GM19238 (cell line): ENCODE results near the gene MIB2.
"Not testable (repeated sequence)": the region's sequence is repeated elsewhere in the genome, so short reads cannot be mapped to it uniquely, and the experiment has no call there.

Experiments
- DNase-seq: peaks from one replicate; pipeline ENCODE4 v3.0.0; 2011; ENCODE audit warnings: low spot score; ENCODE audit not compliant: insufficient read length

Gene MIB2

GRCh38 chr1:1626207-1627141 is 11.2 kb downstream of the MIB2 start:
- no peak for DNase-seq

- no peak for DNase-seq
Observed at GRCh38 chr1:1627261-1627828, 12.0 kb downstream of the MIB2 start.

- DNase-seq = no peak
Observed at GRCh38 chr1:1627829-1628753, 12.8 kb downstream of the MIB2 start.

- no peak for DNase-seq
Observed at GRCh38 chr1:1628754-1629429, 13.6 kb downstream of the MIB2 start.

GRCh38 chr1:1629430-1630190 is 14.3 kb downstream of the MIB2 start:
- DNase-seq = peak; percentile 72

- peak; percentile 100 for DNase-seq
Observed at GRCh38 chr1:1630191-1630964, 15.1 kb downstream of the MIB2 start.

GRCh38 chr1:1630965-1631781 is 15.9 kb downstream of the MIB2 start:
- no peak for DNase-seq

GRCh38 chr1:1631782-1632420 is 16.6 kb downstream of the MIB2 start, which contains the start of gene MMP23B:
Gene MMP23B (plus strand): TSS chr1:1632173. CDS start chr1:1632219, 46 bp downstream.
- no peak for DNase-seq

- not testable (repeated sequence) for DNase-seq
Observed at GRCh38 chr1:1633409-1633808, 18.1 kb downstream of the MIB2 start.

- DNase-seq = not testable (repeated sequence)
Observed at GRCh38 chr1:1634613-1635012, 19.3 kb downstream of the MIB2 start.

- not testable (repeated sequence) for DNase-seq
Observed at GRCh38 chr1:1636621-1637478, 21.6 kb downstream of the MIB2 start.

GRCh38 chr1:1637479-1637875 is 22.2 kb downstream of the MIB2 start:
- not testable (repeated sequence) for DNase-seq

- DNase-seq = not testable (repeated sequence)
Observed at GRCh38 chr1:1638528-1638927, 23.2 kb downstream of the MIB2 start.

- DNase-seq = not testable (repeated sequence)
Observed at GRCh38 chr1:1639368-1639767, 24.1 kb downstream of the MIB2 start.

- DNase-seq = not testable (repeated sequence)
Observed at GRCh38 chr1:1640081-1640480, 24.8 kb downstream of the MIB2 start.

GRCh38 chr1:1640711-1641461 is 25.6 kb downstream of the MIB2 start:
- not testable (repeated sequence) for DNase-seq
